GM06990 (cell line): ENCODE results near the gene SPSB3.

Source experiments
- DNase-seq: peaks from one replicate; pipeline ENCODE4 v3.0.0-alpha.2; 2011; ENCODE audit not compliant: insufficient read length; ENCODE audit errors: extremely low read depth
- H3K27me3 ChIP-seq: replicated peaks from 2 replicates; pipeline ENCODE4 v1.6.0; 2011; ENCODE audit warnings: low read length; ENCODE audit not compliant: control insufficient read depth, insufficient read depth
- H3K36me3 ChIP-seq: 2 replicates; pipeline ENCODE4 v1.5.1; 2011; ENCODE audit warnings: low read length; ENCODE audit not compliant: control insufficient read depth, insufficient read depth
- H3K4me3 ChIP-seq: replicated peaks from 2 replicates; pipeline ENCODE4 v1.5.1; 2011; ENCODE audit warnings: low read depth, mild to moderate bottlenecking, control low read depth, low read length
- CTCF ChIP-seq: IDR thresholded peaks from 2 replicates; pipeline ENCODE4 v1.5.1; 2011; ENCODE audit warnings: low read length, control low read depth, mild to moderate bottlenecking, inconsistent platforms; ENCODE audit not compliant: insufficient read depth, poor library complexity, severe bottlenecking

SPSB3 gene

GRCh38 chr16:1761751-1762150 lies 20.6 kb downstream of the SPSB3 start:
- H3K36me3 ChIP-seq: peaks cover 46% of the 10 kb centered on the region

GRCh38 chr16:1760911-1761310 lies 21.5 kb downstream of the SPSB3 start:
- Histone ChIP-seq H3K4me3 (no peak overlapping the region), H3K36me3 (peaks cover 43% of the 10 kb centered on the region), H3K27me3 (no peaks in the 10 kb centered on the region)
- no peak for TF ChIP-seq CTCF
- DNase-seq: no peak

More at GRCh38 chr16:1761751-1762150, 20.6 kb downstream of the SPSB3 start:
- H3K4me3 ChIP-seq: no peak overlapping the region
- DNase-seq: no peak
- H3K27me3 ChIP-seq: no peaks in the 10 kb centered on the region
- no peak for TF ChIP-seq CTCF

GRCh38 chr16:1759511-1759910 lies 22.9 kb downstream of the SPSB3 start:
- DNase-seq: no peak
- H3K27me3 ChIP-seq: no peaks in the 10 kb centered on the region
- no peak overlapping the region for H3K4me3 ChIP-seq
- peaks cover 32% of the 10 kb centered on the region for H3K36me3 ChIP-seq
- TF ChIP-seq CTCF: no peak

GRCh38 chr16:1758923-1759322 lies 23.4 kb downstream of the SPSB3 start:
- Histone ChIP-seq H3K27me3 (no peaks in the 10 kb centered on the region), H3K36me3 (peaks cover 28% of the 10 kb centered on the region), H3K4me3 (no peak overlapping the region)
- no peak for TF ChIP-seq CTCF
- DNase-seq: no peak

- Histone ChIP-seq H3K27me3 (no peaks in the 10 kb centered on the region), H3K36me3 (peaks cover 24% of the 10 kb centered on the region), H3K4me3 (no peak overlapping the region)
- TF ChIP-seq CTCF: no peak
- DNase-seq: no peak
Observed at GRCh38 chr16:1757714-1758461, 24.5 kb downstream of the SPSB3 start.
